ENCODE results near the gene TMEM266.

The TMEM266 gene

DNA sequence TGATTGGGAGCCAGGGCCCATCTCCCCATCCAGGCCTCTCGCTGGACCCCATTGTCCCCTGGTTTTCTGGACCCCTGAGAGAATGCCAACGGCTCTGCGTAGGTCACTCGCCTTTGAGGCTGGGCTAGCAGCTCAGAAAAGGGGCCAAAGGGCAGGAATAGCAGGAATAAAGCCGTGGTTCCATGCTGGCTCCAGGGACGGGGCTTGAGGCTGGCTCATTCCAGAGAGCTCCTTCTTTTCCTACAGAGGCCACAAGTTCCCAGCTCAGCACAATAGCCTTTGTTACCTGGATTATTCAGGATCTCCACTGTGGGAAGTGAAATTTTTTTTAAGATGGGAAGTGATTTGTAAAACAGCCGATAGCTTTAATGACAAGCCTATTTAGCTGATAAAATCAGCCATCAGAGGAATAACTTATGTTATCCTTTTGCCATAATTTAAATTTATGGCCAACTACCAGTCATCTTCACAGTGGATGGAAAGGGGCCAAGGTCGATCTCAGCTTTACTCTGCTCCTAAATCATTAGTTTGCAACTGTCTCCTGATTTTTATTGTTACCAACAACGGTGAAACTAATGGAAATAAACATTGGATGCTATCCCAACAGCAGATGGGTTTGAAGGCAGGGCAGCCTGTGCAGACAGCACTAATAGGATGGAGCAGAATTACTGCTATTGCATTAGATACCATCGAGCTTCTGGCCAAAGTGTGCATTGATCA, 124.3 kb downstream of the TMEM266 start:
- H3K4me3 ChIP-seq (ENCODE audit: low read depth, low read length), result no peak overlapping the region
- no peak for DNase-seq (ENCODE audit: low read depth, low spot score)
- TF ChIP-seq, protein P1, sequence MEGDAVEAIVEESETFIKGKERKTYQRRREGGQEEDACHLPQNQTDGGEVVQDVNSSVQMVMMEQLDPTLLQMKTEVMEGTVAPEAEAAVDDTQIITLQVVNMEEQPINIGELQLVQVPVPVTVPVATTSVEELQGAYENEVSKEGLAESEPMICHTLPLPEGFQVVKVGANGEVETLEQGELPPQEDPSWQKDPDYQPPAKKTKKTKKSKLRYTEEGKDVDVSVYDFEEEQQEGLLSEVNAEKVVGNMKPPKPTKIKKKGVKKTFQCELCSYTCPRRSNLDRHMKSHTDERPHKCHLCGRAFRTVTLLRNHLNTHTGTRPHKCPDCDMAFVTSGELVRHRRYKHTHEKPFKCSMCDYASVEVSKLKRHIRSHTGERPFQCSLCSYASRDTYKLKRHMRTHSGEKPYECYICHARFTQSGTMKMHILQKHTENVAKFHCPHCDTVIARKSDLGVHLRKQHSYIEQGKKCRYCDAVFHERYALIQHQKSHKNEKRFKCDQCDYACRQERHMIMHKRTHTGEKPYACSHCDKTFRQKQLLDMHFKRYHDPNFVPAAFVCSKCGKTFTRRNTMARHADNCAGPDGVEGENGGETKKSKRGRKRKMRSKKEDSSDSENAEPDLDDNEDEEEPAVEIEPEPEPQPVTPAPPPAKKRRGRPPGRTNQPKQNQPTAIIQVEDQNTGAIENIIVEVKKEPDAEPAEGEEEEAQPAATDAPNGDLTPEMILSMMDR (IDR thresholded peaks at IDR 0.05; ENCODE audit: low read depth, low read length), result no peak
- in situ Hi-C loops (cut with HindIII; ENCODE audit: low sequenced_read_pairs), result no loop called here

DNA sequence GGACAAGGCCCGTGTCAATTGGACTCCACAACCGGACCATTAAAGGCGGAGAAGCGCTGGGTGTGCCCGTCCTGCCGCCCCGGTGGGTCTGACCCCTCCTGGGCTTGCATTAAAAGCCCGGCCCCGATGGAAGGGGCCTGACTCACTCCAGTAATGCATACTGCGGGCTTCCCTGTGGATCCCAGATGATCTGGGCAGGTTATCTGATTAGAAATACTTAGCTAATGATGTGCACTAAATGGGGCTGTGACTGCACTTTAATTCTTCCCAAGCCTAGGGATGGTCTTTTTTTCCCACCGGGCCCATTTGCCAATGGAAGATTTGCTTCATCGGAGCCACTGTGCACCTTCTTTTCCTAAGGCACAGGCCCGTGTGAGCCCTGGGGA, 124.9 kb downstream of the TMEM266 start:
- in situ Hi-C loops (cut with HindIII; ENCODE audit: low sequenced_read_pairs), result no loop called here
- DNase-seq (ENCODE audit: low read depth, low spot score), result no peak
- H3K4me3 ChIP-seq (ENCODE audit: low read depth, low read length), result no peak overlapping the region
- TF ChIP-seq, protein P1 (IDR thresholded peaks at IDR 0.05; ENCODE audit: low read depth, low read length), result no peak

DNA sequence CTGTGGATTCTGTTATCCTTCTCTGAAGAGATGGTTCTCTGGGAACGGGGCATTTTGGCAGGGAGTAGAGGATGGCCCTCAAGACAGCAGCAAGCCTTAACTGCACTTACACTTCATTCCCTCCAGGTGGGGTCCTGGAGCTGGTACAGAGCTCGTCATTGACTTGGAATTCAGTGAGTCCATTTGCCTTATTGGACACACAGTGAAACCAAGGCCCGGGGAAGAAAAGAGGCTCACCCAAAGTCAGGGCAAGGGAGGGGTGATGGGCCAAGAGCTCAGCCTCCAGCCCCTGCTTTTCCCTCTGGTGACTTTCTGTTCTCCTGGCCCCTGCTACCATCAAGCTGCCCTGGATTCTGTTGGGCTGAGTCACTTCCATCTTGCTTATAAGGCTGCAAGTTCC, 125.9 kb downstream of the TMEM266 start:
- TF ChIP-seq, protein P1 (IDR thresholded peaks at IDR 0.05; ENCODE audit: low read depth, low read length), result peak; percentile 75
- DNase-seq (ENCODE audit: low read depth, low spot score), result peak; percentile 71
- in situ Hi-C loops (cut with HindIII; ENCODE audit: low sequenced_read_pairs), result no loop called here
- H3K4me3 ChIP-seq (ENCODE audit: low read depth, low read length), result no peak overlapping the region

DNA sequence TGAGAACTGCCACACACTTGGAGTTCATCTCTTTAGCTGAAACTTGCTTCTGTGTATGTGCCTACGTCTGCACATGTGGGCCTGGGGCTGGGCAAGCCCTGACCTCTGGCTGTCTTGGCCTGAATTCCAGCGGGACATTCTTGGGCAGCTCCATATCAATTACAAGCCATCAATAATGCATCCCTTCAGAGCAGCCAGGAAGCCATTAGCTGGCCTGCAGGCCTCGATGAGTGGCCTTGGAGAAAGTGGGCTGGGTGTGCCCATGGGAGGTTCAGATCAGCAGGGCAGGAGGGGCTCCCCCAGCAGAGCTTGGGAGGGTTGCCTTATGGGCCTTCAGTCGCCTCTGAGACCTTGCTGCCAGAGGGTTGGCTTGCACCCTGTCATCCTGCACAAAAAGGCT, 127.4 kb downstream of the TMEM266 start:
- H3K4me3 ChIP-seq (ENCODE audit: low read depth, low read length), result no peak overlapping the region
- in situ Hi-C loops (cut with HindIII; ENCODE audit: low sequenced_read_pairs), result no loop called here
- TF ChIP-seq, protein P1 (IDR thresholded peaks at IDR 0.05; ENCODE audit: low read depth, low read length), result no peak
- no peak for DNase-seq (ENCODE audit: low read depth, low spot score)

DNA sequence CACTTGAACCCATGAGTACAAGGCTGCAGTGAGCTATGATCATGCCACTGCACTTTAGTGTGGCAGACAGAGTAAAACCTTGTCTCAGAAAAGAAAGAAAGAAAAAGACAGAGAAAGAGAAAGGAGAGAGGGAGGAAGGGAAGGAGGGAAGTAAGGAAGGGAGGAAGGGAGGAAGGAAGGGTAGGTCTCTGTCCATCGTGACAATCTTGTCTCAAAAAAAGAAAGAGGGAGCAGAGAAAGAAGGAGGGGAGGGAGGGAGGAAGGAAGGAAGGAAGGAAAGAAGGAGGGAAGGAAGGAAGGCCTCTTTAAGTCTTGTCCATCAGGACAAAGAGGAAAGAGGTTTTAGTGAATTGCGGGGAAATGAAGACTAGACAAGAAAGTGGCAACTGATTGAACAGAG, 129.3 kb downstream of the TMEM266 start:
- DNase-seq (ENCODE audit: low read depth, low spot score), result no peak
- in situ Hi-C loops (cut with HindIII; ENCODE audit: low sequenced_read_pairs), result no loop called here
- TF ChIP-seq, protein P1 (IDR thresholded peaks at IDR 0.05; ENCODE audit: low read depth, low read length), result no peak
- no peak overlapping the region for H3K4me3 ChIP-seq (ENCODE audit: low read depth, low read length)

DNA sequence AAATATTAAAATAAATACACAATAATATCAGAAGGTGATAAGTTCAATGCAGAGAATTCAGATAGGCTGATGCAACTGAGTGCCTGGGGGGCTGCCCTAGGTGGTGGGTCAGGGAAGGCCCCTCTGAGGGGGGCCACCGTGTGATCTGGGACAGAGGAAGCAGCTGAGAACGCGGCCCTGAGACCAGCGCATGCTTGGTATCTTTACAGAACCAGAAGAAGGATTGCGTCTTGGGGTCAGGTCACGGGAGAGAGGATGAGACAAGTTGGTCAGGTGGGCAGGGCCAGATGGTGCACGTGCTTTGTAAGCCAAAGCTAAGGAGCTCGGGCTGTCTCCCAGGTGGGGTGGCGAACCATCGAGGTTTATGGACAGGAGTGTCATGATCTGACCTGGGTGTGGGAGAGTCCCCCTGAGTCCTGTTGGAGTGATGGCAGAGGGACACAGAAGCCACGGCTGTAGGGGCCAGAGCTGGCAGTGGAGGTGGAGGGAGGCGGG, 130.3 kb downstream of the TMEM266 start:
- TF ChIP-seq, protein P1 (IDR thresholded peaks at IDR 0.05; ENCODE audit: low read depth, low read length), result no peak
- DNase-seq (ENCODE audit: low read depth, low spot score), result no peak
- no peak overlapping the region for H3K4me3 ChIP-seq (ENCODE audit: low read depth, low read length)
- in situ Hi-C loops (cut with HindIII; ENCODE audit: low sequenced_read_pairs), result no loop called here
